Astrocyte (in vitro differentiated cells and primary cell): ENCODE results near the gene TMEM150A. TPM values are rescaled to one million over a fixed set of nuclear protein-coding genes. Genes with fewer than 3 reads are reported as not detected.

ENCODE experiments used
- DNase-seq: peaks from one replicate; pipeline ENCODE4 v3.0.0-alpha.2; 2010; ENCODE audit warnings: low read depth
- FAIRE-seq: peaks from 2 replicates; lab custom pipeline; 2011; peaks lifted over from hg19 to GRCh38; lab: Jason Lieb, UNC
- H2AFZ ChIP-seq: 2 replicates; pipeline ENCODE4 v1.6.0; 2012; ENCODE audit warnings: low read depth, low read length, inconsistent platforms
- H3K27ac ChIP-seq: 2 replicates; pipeline ENCODE4 v1.5.1; 2011; ENCODE audit warnings: low read depth, low read length, inconsistent platforms
- H3K27me3 ChIP-seq: 2 replicates; pipeline ENCODE4 v1.6.0; 2011; ENCODE audit warnings: low read length, inconsistent platforms; ENCODE audit not compliant: insufficient read depth
- H3K36me3 ChIP-seq: 2 replicates; pipeline ENCODE4 v1.5.1; 2011; ENCODE audit warnings: low read length, inconsistent platforms; ENCODE audit not compliant: insufficient read depth
- H3K4me1 ChIP-seq: 2 replicates; pipeline ENCODE4 v1.5.1; 2011; ENCODE audit warnings: low read length, inconsistent platforms; ENCODE audit not compliant: insufficient read depth
- H3K4me2 ChIP-seq: 2 replicates; pipeline ENCODE4 v1.6.0; 2012; ENCODE audit warnings: low read length, inconsistent platforms
- H3K4me3 ChIP-seq: 2 replicates; pipeline ENCODE4 v1.5.1; 2011; ENCODE audit warnings: low read depth, mild to moderate bottlenecking, low read length, inconsistent platforms; ENCODE audit not compliant: insufficient read depth
- H3K79me2 ChIP-seq: 2 replicates; pipeline ENCODE4 v1.6.0; 2012; ENCODE audit warnings: mild to moderate bottlenecking, low read length, inconsistent platforms; ENCODE audit not compliant: insufficient read depth
- H3K9ac ChIP-seq: 2 replicates; pipeline ENCODE4 v1.6.0; 2012; ENCODE audit warnings: mild to moderate bottlenecking, low read length, inconsistent platforms
- H3K9me3 ChIP-seq: 2 replicates; pipeline ENCODE4 v1.5.1; 2012; ENCODE audit warnings: low read depth, mild to moderate bottlenecking, low read length, inconsistent platforms; ENCODE audit not compliant: insufficient read depth
- H4K20me1 ChIP-seq: 2 replicates; pipeline ENCODE4 v1.6.0; 2012; ENCODE audit warnings: low read length, inconsistent platforms; ENCODE audit not compliant: insufficient read depth
- H3K27ac Mint-ChIP-seq: one replicate; pipeline ENCODE4 v1.8.0; 2021; ENCODE audit warnings: mild to moderate bottlenecking, mixed read lengths; ENCODE audit not compliant: unreplicated experiment
- H3K27me3 Mint-ChIP-seq: one replicate; pipeline ENCODE4 v1.8.0; 2021; ENCODE audit warnings: low read depth, mixed read lengths; ENCODE audit not compliant: unreplicated experiment
- H3K36me3 Mint-ChIP-seq: one replicate; pipeline ENCODE4 v1.8.0; 2021; ENCODE audit warnings: low read depth, mixed read lengths; ENCODE audit not compliant: unreplicated experiment
- H3K4me1 Mint-ChIP-seq: one replicate; pipeline ENCODE4 v1.8.0; 2021; ENCODE audit warnings: low read depth, mixed read lengths; ENCODE audit not compliant: unreplicated experiment
- H3K4me3 Mint-ChIP-seq: one replicate; pipeline ENCODE4 v1.8.0; 2021; ENCODE audit warnings: mild to moderate bottlenecking, moderate library complexity, mixed read lengths; ENCODE audit not compliant: unreplicated experiment
- H3K9me3 Mint-ChIP-seq: one replicate; pipeline ENCODE4 v1.8.0; 2021; ENCODE audit warnings: mild to moderate bottlenecking, mixed read lengths; ENCODE audit not compliant: unreplicated experiment
- EZH2 ChIP-seq: IDR thresholded peaks from 2 replicates; pipeline ENCODE4 v1.6.1; 2012; ENCODE audit warnings: mild to moderate bottlenecking, low read length, inconsistent platforms; ENCODE audit not compliant: insufficient read depth
- total RNA-seq: library from RNA; stranded (reverse); gene quantifications from 2 replicates; pipeline ENCODE4 v1.2.1, GENCODE V29; 2021
- TF ChIP-seq, protein P1 (sequence below): IDR thresholded peaks from 2 replicates; pipeline ENCODE4 v1.5.1; 2011; ENCODE audit warnings: low read depth, mild to moderate bottlenecking, inconsistent platforms, low read length, moderate library complexity; ENCODE audit not compliant: insufficient read depth

The TMEM150A gene
- total RNA-seq, 1 donor from 2014 or later = 20.4 TPM

DNA sequence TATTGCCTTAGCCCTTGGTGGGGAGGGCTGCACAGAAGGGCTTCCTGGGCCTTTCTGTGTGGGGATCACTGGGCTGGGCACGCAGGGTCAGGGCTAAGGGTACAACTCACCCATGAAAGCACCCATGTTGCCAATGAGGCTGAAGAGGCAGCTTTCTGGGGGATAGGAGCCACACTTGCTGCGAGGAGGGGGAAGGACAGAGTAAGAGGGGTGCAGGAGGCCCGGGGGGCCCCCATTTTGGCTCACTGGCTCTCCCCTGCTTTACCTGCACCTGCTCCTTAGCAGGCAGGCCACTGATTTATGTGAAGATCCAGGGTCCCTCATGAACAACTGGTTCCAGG lies 2.3 kb downstream of the TMEM150A start:
- Mint-ChIP-seq H3K4me3 (no peak overlapping the region), H3K9me3 (no peaks in the 10 kb centered on the region), H3K36me3 (peaks cover 10% of the 10 kb centered on the region), H3K27ac (no peak overlapping the region), H3K4me1 (peaks cover 19% of the 10 kb centered on the region), H3K27me3 (no peaks in the 10 kb centered on the region)
- Histone ChIP-seq H2AFZ (no peak overlapping the region), H3K9me3 (no peaks in the 10 kb centered on the region), H3K27ac (no peak overlapping the region), H4K20me1 (peaks cover 28% of the 10 kb centered on the region), H3K27me3 (no peaks in the 10 kb centered on the region), H3K4me2 (no peak overlapping the region), H3K9ac (no peak overlapping the region), H3K4me1 (peaks cover 19% of the 10 kb centered on the region), H3K4me3 (no peak overlapping the region), H3K79me2 (peaks cover 37% of the 10 kb centered on the region), H3K36me3 (peaks cover 8% of the 10 kb centered on the region)
- TF ChIP-seq, protein P1, sequence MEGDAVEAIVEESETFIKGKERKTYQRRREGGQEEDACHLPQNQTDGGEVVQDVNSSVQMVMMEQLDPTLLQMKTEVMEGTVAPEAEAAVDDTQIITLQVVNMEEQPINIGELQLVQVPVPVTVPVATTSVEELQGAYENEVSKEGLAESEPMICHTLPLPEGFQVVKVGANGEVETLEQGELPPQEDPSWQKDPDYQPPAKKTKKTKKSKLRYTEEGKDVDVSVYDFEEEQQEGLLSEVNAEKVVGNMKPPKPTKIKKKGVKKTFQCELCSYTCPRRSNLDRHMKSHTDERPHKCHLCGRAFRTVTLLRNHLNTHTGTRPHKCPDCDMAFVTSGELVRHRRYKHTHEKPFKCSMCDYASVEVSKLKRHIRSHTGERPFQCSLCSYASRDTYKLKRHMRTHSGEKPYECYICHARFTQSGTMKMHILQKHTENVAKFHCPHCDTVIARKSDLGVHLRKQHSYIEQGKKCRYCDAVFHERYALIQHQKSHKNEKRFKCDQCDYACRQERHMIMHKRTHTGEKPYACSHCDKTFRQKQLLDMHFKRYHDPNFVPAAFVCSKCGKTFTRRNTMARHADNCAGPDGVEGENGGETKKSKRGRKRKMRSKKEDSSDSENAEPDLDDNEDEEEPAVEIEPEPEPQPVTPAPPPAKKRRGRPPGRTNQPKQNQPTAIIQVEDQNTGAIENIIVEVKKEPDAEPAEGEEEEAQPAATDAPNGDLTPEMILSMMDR = no peak
- TF ChIP-seq EZH2 = no peak
- FAIRE-seq (no peak), DNase-seq (no peak)

DNA sequence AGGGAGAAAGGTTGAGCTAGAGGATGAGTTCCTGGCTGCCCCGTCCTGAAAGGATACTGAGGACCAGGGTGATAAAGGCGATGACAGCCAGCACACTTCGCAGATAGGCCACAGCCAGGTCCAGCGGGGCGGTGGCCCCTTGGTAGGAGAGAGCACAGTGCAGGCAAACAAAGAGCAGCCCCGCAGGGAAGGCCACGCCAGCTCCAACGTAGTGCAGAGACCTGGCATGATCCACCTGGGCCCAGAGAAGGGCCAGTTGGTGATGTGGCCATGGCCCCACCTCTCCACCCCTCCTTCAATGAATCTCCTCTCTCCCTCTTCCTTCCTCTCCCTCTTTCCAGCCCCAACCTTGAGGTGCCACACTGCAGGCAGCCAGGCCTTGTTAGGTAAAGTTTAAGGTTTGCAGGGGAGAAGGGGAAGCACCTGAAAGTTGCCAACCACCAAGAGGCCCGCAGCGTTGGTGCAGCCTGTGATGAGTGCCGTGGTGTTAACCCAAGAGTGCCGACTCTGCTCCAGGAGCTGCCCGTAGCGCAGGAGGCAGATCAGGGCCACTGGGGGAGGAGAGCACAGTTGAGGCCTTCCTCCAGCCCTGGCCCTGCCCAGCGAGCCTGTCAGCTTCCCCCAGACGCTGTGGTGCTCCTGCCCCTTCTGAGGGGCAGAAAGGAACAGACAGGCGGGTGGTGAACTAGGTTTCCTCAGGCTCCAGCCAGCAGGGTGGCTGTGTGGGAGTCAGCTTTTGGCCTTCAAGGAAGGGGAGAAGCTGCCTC lies 2.8 kb downstream of the TMEM150A start:
- Histone ChIP-seq H2AFZ (no peak overlapping the region), H3K79me2 (peaks cover 37% of the 10 kb centered on the region), H3K36me3 (peaks cover 8% of the 10 kb centered on the region), H4K20me1 (peaks cover 28% of the 10 kb centered on the region), H3K9me3 (no peaks in the 10 kb centered on the region), H3K4me1 (peaks cover 19% of the 10 kb centered on the region), H3K4me2 (no peak overlapping the region), H3K27me3 (no peaks in the 10 kb centered on the region), H3K27ac (no peak overlapping the region), H3K4me3 (no peak overlapping the region), H3K9ac (no peak overlapping the region)
- no peak for FAIRE-seq
- Mint-ChIP-seq H3K27me3 (no peaks in the 10 kb centered on the region), H3K9me3 (no peaks in the 10 kb centered on the region), H3K4me3 (no peak overlapping the region), H3K36me3 (peaks cover 10% of the 10 kb centered on the region), H3K4me1 (peaks cover 16% of the 10 kb centered on the region), H3K27ac (no peak overlapping the region)
- DNase-seq = no peak
- TF ChIP-seq EZH2 = no peak
- TF ChIP-seq, protein P1 = no peak

DNA sequence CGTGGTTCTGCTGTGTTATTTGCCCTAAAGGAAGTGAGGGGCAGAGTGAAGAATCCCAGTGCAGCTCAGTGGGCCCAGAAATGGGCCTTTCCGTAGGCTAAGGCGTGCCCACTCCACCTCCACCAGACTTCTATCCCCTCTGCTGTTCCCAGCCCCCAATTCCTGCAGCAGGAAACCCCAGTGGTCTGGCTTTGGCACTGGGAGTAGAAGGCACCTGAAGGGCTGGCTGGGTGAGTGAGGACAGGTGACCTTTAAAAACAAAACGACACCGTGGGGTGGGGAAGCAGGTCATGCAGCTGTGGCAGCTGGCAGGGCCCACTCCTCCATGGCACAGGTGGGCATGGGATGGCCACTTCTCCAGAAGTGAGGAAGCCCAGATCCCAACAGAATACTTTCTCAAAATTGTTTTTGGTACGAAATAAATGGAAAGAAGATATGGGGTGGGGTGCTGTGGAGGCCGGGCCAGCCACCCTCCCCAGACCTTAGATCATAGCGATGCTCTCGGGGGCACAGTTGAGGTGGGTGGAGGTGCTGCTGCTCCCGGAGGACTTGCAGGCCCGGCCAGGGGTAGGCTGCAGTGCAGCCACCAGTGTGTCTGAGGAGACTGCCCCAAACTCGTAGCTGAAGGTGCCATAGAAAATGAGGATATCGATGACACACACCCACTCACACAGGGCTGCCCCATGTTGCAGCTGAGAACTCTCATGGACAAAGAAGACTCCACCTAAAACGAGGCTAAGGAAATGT lies 3.7 kb downstream of the TMEM150A start:
- H3K27me3 ChIP-seq = no peaks in the 10 kb centered on the region
- H3K79me2 ChIP-seq = peaks cover 34% of the 10 kb centered on the region
- H2AFZ ChIP-seq = no peak overlapping the region
- FAIRE-seq (no peak), DNase-seq (no peak)
- TF ChIP-seq EZH2 = no peak
- TF ChIP-seq, protein P1 = no peak
- H3K9ac ChIP-seq = no peak overlapping the region
- H3K36me3 ChIP-seq = peaks cover 8% of the 10 kb centered on the region
- Mint-ChIP-seq H3K27ac (no peak overlapping the region), H3K36me3 (peaks cover 10% of the 10 kb centered on the region), H3K4me1 (peaks cover 15% of the 10 kb centered on the region), H3K4me3 (no peak overlapping the region), H3K27me3 (no peaks in the 10 kb centered on the region), H3K9me3 (no peaks in the 10 kb centered on the region)
- H3K4me2 ChIP-seq = no peak overlapping the region
- no peak overlapping the region for H3K27ac ChIP-seq
- no peaks in the 10 kb centered on the region for H3K9me3 ChIP-seq
- H4K20me1 ChIP-seq = peaks cover 24% of the 10 kb centered on the region
- no peak overlapping the region for H3K4me3 ChIP-seq
- peaks cover 21% of the 10 kb centered on the region for H3K4me1 ChIP-seq
